ENCODE measurements around the gene AZIN2. TPM values are rescaled to one million over a fixed set of nuclear protein-coding genes. Genes with fewer than 3 reads are reported as not detected.

The AZIN2 gene
- total RNA-seq, 2 donors from 2014 or later, result 1.2 to 2.1 TPM

DNA sequence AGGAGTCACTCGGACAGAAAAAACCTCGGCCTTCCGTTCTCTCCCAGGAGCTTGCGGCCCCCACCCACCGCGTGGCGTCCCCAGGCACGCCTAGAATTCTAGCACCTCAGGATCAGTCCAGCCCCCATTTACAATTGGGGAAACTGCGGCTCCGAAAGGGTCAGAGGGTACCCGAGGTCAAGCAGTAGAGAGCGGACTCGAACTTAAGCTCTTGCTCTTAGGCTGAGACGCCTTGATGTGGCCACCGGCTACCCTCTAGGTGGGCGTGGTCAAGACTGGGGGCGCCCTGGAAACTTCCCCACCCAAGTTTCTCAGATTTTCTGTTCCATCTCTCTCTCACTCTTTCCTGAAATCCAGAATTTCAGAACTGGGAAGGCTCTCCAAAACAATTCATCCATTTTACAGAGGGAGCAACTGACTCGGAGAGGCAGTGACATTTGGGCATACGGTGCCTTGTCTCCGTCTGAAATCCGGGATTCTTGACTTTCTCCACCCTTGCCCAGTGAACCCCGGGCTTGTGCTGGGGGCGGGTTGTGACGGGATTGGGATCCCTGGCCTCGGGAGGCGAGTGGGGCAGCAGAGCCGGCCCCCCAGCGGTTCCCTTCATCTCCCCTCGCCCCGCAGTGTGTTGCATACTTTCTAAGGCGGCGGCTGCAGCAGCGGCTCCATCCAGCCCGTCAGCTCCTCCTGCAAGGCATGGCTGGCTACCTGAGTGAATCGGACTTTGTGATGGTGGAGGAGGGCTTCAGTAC is 777 bp downstream of the AZIN2 start:
- no peaks in the 10 kb centered on the region for H3K9me3 Mint-ChIP-seq
- no peak for DNase-seq (ENCODE audit: low spot score in 2 of 2)
- ATAC-seq, result no peak
- H3K27ac Mint-ChIP-seq, result no peak overlapping the region
- H3K36me3 Mint-ChIP-seq, result no peaks in the 10 kb centered on the region

DNA sequence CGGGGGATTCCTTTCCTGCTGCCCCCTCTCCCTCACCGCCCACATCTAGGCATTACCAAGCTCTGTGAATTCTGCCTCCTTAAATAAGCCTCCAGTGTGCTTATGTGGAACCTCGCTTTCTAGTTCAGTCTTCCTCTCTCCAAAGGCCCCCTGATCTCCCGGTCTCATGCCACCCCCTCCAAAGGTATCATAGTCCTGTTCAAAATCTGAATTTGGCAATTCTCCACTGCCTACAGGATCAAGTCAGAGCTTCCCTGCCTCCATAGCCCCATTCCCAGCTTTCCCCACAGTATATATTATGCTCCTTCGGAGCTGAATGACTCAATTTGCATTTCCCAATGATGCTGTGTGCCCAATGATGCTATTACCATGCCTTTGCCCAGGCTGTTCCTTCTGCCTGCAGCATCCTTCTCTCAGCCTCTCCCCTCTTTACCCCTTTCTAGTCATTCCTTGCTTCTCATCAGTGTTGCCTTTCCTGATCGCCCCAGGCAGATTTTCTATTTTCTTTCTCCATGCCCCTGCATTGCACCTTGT is 1.7 kb downstream of the AZIN2 start:
- Mint-ChIP-seq H3K9me3 (no peaks in the 10 kb centered on the region), H3K27ac (no peak overlapping the region), H3K36me3 (no peaks in the 10 kb centered on the region)
- ATAC-seq (no peak), DNase-seq (ENCODE audit: low spot score in 2 of 2) (no peak)

DNA sequence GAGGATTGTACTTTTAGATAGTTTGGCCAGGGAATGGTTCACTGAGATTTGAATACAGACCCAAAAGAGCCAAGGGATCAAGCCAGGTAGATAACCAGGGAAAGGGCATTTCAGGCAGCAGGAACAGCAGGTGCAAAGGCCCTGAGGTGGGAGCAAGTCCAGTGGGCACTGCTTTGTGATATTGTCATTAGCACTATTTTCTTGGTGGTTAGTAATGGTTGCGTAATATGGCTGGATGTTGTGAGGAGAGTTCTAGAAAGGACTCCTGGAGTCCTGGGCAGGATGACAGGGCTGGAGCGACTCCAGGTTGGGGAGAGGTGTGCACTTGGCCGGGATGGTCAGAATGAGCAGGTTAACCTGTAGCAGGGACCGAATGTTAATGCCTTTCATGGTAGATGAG is 4.4 kb downstream of the AZIN2 start:
- H3K9me3 Mint-ChIP-seq, result no peaks in the 10 kb centered on the region
- no peaks in the 10 kb centered on the region for H3K36me3 Mint-ChIP-seq
- ATAC-seq, result no peak
- no peak for DNase-seq (ENCODE audit: low spot score in 2 of 2)
- H3K27ac Mint-ChIP-seq, result no peak overlapping the region

DNA sequence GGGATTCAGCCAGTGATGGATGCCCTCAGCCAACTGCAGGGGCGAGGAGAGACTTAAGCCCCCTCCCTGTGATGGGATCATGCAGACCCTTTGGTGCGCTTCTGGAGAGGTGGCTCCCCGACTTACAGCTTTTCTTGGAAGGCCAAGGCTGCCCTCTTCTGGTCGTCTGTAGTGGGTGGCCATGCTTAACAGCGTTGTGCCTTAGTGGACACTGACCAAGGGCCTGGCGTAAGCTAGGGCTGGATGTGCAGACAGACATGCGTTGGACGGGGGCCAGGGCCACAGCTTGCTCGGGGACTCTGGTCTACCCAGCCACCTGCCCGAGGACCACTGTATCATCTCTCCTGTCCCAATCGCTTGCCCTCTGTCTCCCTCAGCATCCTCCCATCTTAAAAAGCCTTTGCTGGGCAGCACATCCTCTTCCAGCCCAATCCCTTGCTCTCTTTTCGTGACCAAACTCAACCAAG is 5.5 kb downstream of the AZIN2 start:
- Mint-ChIP-seq H3K36me3 (no peaks in the 10 kb centered on the region), H3K9me3 (no peaks in the 10 kb centered on the region), H3K27ac (no peak overlapping the region)
- ATAC-seq, result peak; percentile 67
- DNase-seq (ENCODE audit: low spot score in 2 of 2), result peak in 1 of 2 donors; percentile 54

DNA sequence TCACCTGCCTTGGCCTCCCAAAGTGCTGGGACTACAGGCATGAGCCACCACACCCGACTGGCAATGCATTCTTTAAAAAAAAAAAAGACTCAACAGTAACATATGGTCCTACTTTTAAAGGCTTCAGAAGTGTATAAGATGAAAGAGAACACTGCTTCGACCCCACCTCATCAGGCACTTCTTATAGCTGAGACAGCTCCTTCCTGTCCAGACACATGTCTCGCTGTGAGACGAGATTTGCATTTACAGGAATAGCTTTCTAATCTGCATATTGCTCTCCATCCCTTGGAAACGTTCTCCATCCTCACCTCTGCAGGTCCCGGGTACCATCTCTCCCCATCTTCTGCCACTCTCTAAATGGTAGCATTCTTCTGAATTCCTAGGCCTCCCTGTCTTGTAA is 6.7 kb downstream of the AZIN2 start:
- DNase-seq (ENCODE audit: low spot score in 2 of 2) (no peak), ATAC-seq (no peak)
- no peaks in the 10 kb centered on the region for H3K9me3 Mint-ChIP-seq
- H3K27ac Mint-ChIP-seq, result peak overlapping the region in 1 of 2 donors; percentile 21
- no peaks in the 10 kb centered on the region for H3K36me3 Mint-ChIP-seq

DNA sequence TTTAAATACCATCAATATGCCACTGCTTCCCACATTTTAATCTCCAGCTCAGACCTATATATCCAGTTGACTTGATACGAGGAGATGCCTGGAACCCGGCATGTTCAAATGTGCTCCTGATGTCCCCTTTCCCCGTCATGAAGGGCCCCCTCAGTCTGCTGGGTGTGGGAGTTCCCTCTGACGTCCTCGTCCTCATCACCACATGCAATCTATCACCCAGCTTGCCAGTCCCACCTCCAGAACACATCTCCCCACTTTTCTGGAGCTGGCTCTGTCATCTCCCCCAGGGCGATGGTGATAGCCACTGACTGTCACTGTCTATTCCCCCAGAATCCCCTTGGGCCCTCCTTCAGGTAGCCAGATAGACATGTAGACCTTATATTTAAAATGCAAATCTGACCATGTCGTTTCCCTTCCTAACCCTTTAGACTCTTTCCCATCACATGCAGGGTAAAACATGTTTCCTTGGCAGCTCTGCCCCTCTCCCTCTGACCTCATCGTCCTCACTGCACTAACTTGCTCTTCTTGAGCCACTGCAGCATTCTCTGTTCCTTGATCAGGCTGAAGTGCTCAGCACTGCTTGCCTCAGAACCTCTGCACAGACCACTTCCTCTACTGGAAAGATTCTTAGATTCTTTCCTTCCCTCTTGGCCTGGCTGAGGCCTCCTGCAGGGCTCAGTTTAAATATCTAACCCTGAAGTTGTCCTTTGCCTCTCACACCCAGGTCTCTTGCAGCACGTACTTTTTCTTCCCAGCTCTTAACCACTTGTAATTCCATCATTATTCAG is 7.4 kb downstream of the AZIN2 start:
- no peak for DNase-seq (ENCODE audit: low spot score in 2 of 2)
- H3K27ac Mint-ChIP-seq, result peak overlapping the region; percentile 21 to 23
- H3K36me3 Mint-ChIP-seq, result no peaks in the 10 kb centered on the region
- peak; percentile 52 to 64 for ATAC-seq
- no peaks in the 10 kb centered on the region for H3K9me3 Mint-ChIP-seq

DNA sequence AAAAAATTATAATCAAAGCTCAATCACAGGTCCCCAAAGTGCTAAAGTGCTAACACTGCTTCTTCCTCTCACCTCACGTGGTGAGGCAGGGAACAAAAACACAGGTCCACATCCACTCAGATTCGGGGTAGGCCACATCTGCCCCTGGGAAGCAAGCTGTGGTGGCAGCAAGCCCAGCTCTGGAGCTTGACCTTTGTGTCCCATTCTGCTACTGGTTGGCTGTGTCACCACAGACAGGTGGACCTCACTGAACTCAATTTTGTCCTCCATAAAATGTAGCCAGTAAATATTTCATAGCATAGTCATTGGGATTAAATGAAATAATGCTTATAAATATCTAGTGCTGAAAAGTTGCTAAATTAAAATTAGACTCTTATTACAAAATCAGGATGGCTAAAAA is 8.5 kb downstream of the AZIN2 start:
- no peaks in the 10 kb centered on the region for H3K9me3 Mint-ChIP-seq
- no peak overlapping the region for H3K27ac Mint-ChIP-seq
- ATAC-seq (no peak), DNase-seq (ENCODE audit: low spot score in 2 of 2) (no peak)
- no peaks in the 10 kb centered on the region for H3K36me3 Mint-ChIP-seq

DNA sequence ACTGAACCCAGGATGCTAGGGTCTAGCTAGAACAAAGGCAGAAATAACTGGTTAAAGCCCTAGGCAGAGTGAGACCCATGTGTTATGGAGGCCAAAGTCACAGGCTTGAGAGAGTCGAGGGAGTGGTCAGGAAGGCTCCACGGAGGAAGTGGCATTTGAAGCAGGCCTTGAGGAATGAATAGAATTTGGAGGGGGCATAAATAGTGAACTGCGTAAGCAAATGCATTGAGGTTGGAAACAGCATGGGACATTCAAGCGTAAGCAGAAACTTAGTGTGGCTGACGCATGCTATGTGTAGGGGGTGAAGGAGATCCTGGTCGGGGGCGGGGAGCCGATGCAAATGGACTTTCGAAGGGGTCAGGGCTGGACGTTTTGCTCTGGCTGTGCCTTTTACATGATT is 11.5 kb downstream of the AZIN2 start:
- Mint-ChIP-seq H3K36me3 (no peaks in the 10 kb centered on the region), H3K27ac (peak overlapping the region in 1 of 2 donors; percentile 17), H3K9me3 (no peaks in the 10 kb centered on the region)
- no peak for ATAC-seq
- DNase-seq (ENCODE audit: low spot score in 2 of 2), result no peak

DNA sequence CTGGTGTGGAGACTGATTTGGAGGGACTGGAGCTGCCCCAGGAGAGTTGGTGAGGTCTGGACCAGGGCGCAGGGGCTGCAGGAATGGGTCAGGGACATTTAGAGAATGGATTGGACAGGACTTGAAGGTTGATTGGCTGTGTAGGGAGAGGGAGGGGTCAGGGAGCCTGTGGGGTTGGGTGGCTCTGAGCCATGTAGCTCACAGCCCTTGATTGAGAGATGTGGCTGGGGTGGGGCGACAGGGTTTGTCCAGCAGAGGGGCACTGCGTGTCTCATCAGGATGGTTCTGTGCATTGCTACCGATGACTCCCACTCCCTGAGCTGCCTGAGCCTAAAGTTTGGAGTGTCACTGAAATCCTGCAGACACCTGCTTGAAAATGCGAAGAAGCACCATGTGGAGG is 12.1 kb downstream of the AZIN2 start:
- ATAC-seq (no peak), DNase-seq (ENCODE audit: low spot score in 2 of 2) (no peak)
- H3K36me3 Mint-ChIP-seq, result no peaks in the 10 kb centered on the region
- H3K9me3 Mint-ChIP-seq, result no peaks in the 10 kb centered on the region
- peak overlapping the region in 1 of 2 donors; percentile 17 for H3K27ac Mint-ChIP-seq

DNA sequence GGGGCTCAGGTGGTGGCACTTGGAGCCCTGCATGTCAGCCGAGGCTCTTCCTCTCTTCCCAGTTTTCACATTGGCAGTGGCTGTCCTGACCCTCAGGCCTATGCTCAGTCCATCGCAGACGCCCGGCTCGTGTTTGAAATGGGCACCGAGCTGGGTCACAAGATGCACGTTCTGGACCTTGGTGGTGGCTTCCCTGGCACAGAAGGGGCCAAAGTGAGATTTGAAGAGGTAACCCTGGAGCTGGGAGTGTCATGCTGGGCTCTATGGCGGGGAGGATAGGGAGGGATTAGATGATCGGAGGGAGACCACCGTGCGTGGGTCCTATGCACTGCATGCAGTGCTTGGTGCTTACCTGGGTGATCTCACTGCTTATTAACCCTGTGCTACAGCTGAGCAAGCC is 13.5 kb downstream of the AZIN2 start:
- ATAC-seq (no peak), DNase-seq (ENCODE audit: low spot score in 2 of 2) (no peak)
- Mint-ChIP-seq H3K36me3 (peaks cover 0 to 5% of the 10 kb centered on the region in 2 donors), H3K9me3 (no peaks in the 10 kb centered on the region), H3K27ac (no peak overlapping the region)

DNA sequence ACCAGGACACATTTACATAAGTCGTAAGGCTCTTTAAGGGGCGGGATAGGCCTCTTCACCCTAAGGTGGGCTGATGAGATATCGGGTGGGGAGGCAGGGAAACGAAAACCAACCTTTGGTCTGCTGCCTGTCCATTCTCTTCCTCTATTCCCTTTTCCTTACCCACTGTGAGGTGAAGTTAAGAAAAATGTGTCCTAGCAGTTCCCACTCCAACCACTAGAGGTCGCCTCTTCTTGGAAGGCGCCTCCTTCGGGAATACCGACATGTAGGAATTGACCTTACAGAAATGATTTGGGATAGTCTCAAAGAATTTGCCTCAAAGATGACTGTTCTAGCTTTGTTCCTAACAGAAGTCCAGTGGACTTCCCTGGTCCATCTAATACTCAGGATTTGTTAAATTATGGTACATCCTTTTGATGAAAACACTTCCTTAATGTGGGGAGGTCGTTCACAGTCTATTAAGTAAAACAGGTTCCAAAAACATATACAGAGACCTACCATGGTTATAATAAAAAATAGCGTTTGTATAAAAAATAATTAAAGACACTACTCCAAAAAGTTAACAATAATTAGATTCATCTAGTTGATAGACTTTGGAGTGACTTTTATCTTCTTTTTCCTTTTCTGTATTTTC is 14.1 kb downstream of the AZIN2 start:
- DNase-seq (ENCODE audit: low spot score in 2 of 2), result peak in 1 of 2 donors; percentile 29
- no peak for ATAC-seq
- Mint-ChIP-seq H3K27ac (no peak overlapping the region), H3K36me3 (peaks cover 0 to 5% of the 10 kb centered on the region in 2 donors), H3K9me3 (no peaks in the 10 kb centered on the region)

DNA sequence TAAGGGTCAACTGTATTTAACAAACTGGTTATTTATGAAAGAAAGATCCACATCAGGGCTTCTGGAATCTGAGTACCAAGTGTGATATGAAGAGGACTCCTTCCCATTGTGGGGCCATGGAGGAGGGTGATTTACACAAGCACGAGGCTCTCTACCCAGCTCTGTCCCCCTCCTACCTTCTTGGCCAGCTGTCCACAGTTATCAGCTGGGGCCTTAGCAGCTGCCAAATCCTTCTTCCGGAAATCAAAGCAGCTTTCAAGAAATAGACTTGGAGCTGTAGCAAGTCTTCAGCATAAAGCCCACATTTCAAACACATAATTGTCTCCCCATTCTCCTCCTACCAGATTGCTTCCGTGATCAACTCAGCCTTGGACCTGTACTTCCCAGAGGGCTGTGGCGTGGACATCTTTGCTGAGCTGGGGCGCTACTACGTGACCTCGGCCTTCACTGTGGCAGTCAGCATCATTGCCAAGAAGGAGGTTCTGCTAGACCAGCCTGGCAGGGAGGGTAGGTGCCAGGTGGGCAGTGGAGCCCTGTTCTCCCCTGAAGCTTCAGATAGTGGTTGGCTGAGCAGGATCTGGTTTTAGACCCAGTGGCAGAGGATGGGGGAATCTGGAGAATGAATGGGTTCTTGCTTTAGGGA is 15.5 kb downstream of the AZIN2 start:
- DNase-seq (ENCODE audit: low spot score in 2 of 2), result no peak
- ATAC-seq, result no peak
- H3K36me3 Mint-ChIP-seq, result peaks cover 0 to 5% of the 10 kb centered on the region in 2 donors
- no peak overlapping the region for H3K27ac Mint-ChIP-seq
- H3K9me3 Mint-ChIP-seq, result no peaks in the 10 kb centered on the region

DNA sequence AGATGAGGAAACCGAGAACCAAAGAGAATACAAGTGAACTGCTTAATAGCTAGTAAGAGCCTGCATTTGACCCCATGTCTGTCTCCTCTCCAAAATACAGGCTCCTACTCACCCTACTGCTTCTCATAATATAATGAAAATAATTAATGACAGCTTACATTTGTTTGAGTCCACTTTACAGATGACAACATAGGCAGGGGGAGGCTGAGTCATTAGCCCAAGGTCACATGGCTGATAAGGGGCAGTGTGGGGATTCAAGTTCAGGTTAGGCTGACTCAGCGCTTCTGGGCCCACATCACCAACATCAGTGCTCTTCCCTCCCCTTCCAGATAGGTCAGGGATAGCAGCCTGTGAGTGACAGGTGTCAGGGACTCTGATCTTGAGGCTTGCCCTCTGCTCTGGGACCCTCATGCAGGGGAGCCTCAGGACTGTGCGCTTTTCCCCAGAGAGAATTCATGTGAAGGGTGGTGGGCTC is 16.2 kb downstream of the AZIN2 start:
- ATAC-seq (no peak), DNase-seq (ENCODE audit: low spot score in 2 of 2) (no peak)
- H3K27ac Mint-ChIP-seq, result no peak overlapping the region
- H3K36me3 Mint-ChIP-seq, result peaks cover 0 to 5% of the 10 kb centered on the region in 2 donors
- no peaks in the 10 kb centered on the region for H3K9me3 Mint-ChIP-seq

DNA sequence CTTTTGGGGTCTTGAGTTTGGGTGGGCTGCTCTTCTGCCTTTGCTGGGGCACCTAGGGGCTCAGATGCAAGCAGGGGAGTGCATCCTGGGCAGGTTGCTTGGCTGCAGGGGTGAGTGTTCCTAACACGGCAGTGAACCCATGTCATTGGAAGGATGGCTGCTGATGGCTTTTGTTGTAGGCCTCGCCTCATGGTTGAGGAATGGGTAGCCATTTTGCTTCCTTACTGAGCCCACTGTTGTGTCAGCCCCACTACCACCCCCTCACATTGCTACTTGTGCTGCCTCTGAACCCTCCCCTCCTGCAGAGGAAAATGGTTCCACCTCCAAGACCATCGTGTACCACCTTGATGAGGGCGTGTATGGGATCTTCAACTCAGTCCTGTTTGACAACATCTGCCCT is 16.8 kb downstream of the AZIN2 start:
- no peak for DNase-seq (ENCODE audit: low spot score in 2 of 2)
- Mint-ChIP-seq H3K27ac (no peak overlapping the region), H3K36me3 (peaks cover 0 to 5% of the 10 kb centered on the region in 2 donors), H3K9me3 (no peaks in the 10 kb centered on the region)
- ATAC-seq, result no peak

DNA sequence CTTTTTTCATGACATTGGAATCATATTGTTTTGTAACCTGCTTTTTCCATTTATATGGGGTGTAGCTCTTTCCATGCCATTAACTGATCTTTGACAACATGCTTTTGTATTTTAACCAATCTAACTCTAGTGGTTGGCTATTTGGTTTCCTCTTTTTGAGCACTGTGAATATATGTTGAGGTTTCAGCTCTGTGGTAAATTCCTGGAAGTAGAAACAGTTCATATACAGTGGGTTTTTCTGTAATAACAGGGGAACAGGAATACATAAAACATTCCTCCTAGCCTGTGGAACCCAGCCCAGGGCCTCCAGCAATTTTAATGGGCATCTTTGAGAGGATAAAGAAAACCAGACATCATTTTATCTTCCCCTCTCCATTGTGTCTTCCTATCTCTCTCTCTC is 17.4 kb downstream of the AZIN2 start:
- Mint-ChIP-seq H3K27ac (peak overlapping the region; percentile 32 to 88), H3K36me3 (peaks cover 0 to 5% of the 10 kb centered on the region in 2 donors), H3K9me3 (no peaks in the 10 kb centered on the region)
- ATAC-seq (no peak), DNase-seq (ENCODE audit: low spot score in 2 of 2) (no peak)

DNA sequence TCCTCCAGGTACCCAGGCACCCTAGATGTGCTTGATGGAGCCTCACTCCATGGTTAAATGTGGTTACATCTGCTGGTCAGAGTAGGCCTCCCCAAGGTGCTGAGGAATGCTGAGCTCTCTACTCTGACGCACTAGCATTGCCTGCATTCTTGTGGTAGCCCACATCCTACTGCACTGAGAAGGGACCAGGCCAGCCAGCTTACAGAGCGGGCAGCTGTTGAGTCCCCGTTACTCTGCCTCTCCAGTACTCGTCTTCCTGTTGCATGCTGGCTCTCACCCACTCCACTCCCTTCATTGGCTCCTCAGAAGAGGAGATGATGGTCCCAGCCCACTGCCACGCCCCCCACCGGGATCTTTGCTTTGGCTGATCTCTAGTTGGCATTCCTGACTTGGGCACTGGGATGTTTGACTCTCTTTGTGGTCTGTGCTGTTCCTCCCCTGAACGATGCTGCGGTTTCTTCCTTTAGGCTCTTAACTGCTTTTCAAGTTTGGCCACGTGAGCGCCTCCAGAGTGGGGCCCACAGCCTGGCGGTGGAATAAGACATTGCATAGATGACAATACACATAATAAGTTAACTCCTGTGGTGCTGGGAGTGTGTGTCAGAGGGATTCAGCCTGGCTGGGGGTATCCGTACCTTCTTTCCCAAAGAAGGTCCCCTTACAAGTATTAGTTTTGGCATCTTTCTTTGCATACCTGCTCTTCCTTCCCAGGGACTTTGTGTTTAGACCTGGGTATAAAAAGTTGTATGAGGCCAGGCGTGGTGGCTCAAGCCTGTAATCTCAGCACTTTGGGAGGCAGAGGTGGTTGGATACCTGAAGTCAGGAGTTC is 18.6 kb downstream of the AZIN2 start:
- Mint-ChIP-seq H3K9me3 (no peaks in the 10 kb centered on the region), H3K36me3 (peaks cover 0 to 5% of the 10 kb centered on the region in 2 donors), H3K27ac (peak overlapping the region; percentile 88 to 93)
- peak; percentile 99 for ATAC-seq
- DNase-seq (ENCODE audit: low spot score in 2 of 2), result peak; percentile 68 to 85
